Naive thymus-derived CD4-positive, alpha-beta T cell (primary cell): ENCODE data around the gene TSPAN31. TPM values are rescaled to one million over a fixed set of nuclear protein-coding genes. Genes with fewer than 3 reads are reported as not detected.
"Not testable (repeated sequence)": the region's sequence is repeated elsewhere in the genome, so short reads cannot be mapped to it uniquely, and the experiment has no call there.

ENCODE experiments used
- ATAC-seq: fragments of 150-1000 bp; cut with Tn5 transposase; 2 replicates; pipeline ENCODE4 v1.10.0; 2021; ENCODE audit warnings: mild to moderate bottlenecking, moderate library complexity
- CTCF ChIA-PET: fragments of 350-600 bp; sonication (Branson Sonifier 250); formaldehyde crosslinking; loops from one replicate; lab custom pipeline; 2021; ENCODE audit warnings: antibody characterized with exemption; lab: Charles Lee
- POLR2A ChIA-PET: fragments of 350-600 bp; sonication (Branson Sonifier 250); formaldehyde crosslinking; loops from one replicate; lab custom pipeline; 2021; ENCODE audit warnings: antibody characterized with exemption, inconsistent platforms; lab: Charles Lee
- DNase-seq, 9 donors: peaks; one replicate each; pipeline versions ENCODE4 v3.0.0 to v3.0.0-alpha.2; 2020 to 2022; ENCODE audit warnings: mixed read lengths in 1 of 9
- H3K27ac ChIP-seq: one replicate; pipeline ENCODE4 v1.7.0; 2013; ENCODE audit warnings: mild to moderate bottlenecking, low read depth, low read length, moderate library complexity
- H3K27me3 ChIP-seq, 2 donors: one replicate each; pipeline ENCODE4 v1.7.0; 2013; ENCODE audit warnings: low read length in 2 of 2, mild to moderate bottlenecking in 2 of 2, moderate library complexity in 2 of 2; ENCODE audit not compliant: control insufficient read depth in 2 of 2, insufficient read depth in 2 of 2
- H3K36me3 ChIP-seq, 3 experiments: 1 replicate in 2 of 3; 2 replicates in 1 of 3; pipeline ENCODE4 v1.7.0; 2013; ENCODE audit warnings: low read length in 3 of 3, mild to moderate bottlenecking in 3 of 3, moderate library complexity in 1 of 3; ENCODE audit not compliant: insufficient read depth in 3 of 3, control insufficient read depth in 2 of 3
- H3K4me1 ChIP-seq, 2 donors: one replicate each; pipeline ENCODE4 v1.7.0; 2013; ENCODE audit warnings: low read length in 2 of 2, mild to moderate bottlenecking in 2 of 2, moderate library complexity in 1 of 2; ENCODE audit not compliant: control insufficient read depth in 2 of 2, insufficient read depth in 2 of 2
- H3K4me3 ChIP-seq: 2 replicates; pipeline ENCODE4 v1.7.0; 2013; ENCODE audit warnings: mild to moderate bottlenecking, low read length
- H3K9me3 ChIP-seq, 3 experiments: 1 replicate in 2 of 3; 2 replicates in 1 of 3; pipeline ENCODE4 v1.7.0; 2013; ENCODE audit warnings: low read length in 3 of 3; ENCODE audit not compliant: control insufficient read depth in 2 of 3
- H3K27ac Mint-ChIP-seq, 9 donors: one replicate each; pipeline ENCODE4 v1.8.0; 2020 to 2022; ENCODE audit warnings: mixed read lengths in 9 of 9, mild to moderate bottlenecking in 8 of 9, moderate library complexity in 5 of 9, inconsistent platforms in 2 of 9
- H3K27me3 Mint-ChIP-seq, 5 donors: one replicate each; pipeline ENCODE4 v1.8.0; 2021 to 2022; ENCODE audit warnings: mixed read lengths in 5 of 5, mild to moderate bottlenecking in 1 of 5
- H3K36me3 Mint-ChIP-seq, 5 donors: one replicate each; pipeline ENCODE4 v1.8.0; 2020 to 2022; ENCODE audit warnings: mixed read lengths in 5 of 5, mild to moderate bottlenecking in 3 of 5, inconsistent platforms in 1 of 5
- H3K4me1 Mint-ChIP-seq, 7 donors: one replicate each; pipeline ENCODE4 v1.8.0; 2020 to 2022; ENCODE audit warnings: mixed read lengths in 7 of 7, mild to moderate bottlenecking in 3 of 7, inconsistent platforms in 1 of 7
- H3K4me3 Mint-ChIP-seq, 10 donors: one replicate each; pipeline ENCODE4 v1.8.0; 2020 to 2022; ENCODE audit warnings: mild to moderate bottlenecking in 10 of 10, mixed read lengths in 10 of 10, moderate library complexity in 6 of 10, inconsistent platforms in 2 of 10
- H3K9me3 Mint-ChIP-seq, 11 donors: one replicate each; pipeline ENCODE4 v1.8.0; 2020 to 2022; ENCODE audit warnings: mixed read lengths in 11 of 11, mild to moderate bottlenecking in 4 of 11, inconsistent platforms in 1 of 11, moderate library complexity in 1 of 11
- intact Hi-C, 2 donors: fragments of 100-400 bp; cut with micrococcal nuclease; formaldehyde crosslinking; loops; one replicate each; pipeline ENCODE4 v1.15.1; 2023
- polyA plus RNA-seq, 2 donors: library from polyadenylated mRNA; unstranded; fragments of 300-500 nt; fragmentation: Illumina TruSeq; gene quantifications; one replicate each; pipeline ENCODE4 v1.2.3, GENCODE V29; 2021
- total RNA-seq, 6 experiments: library from RNA in 5 of 6; stranded (reverse) in 5 of 6; gene quantifications; 1 replicate in 5 of 6; 2 replicates in 1 of 6; pipeline ENCODE4 v1.2.3 and lab custom pipeline; 2021 to 2026

Gene TSPAN31
- total and polyA plus RNA-seq, 7 experiments from 2014 or later, result 12.3 to 50.5 (median 23.2) TPM

DNA sequence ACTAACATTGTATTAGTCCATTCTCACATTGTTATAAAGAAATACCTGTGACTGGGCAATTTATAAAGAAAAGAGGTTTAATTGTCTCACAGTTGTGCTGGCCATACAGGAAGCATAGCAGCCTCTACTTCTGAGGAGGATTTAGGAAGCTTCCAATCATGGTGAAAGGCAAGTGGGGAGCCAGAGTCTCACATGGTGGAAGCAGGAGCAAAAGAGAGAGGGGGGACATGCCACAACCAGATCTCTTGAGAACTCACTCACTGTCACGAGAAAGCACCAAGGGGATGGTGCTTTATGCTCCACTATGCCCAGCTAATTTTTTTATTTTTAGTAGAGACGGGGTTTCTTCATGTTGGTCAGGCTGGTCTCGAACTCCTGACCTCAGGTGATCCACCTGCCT lies 37.6 kb upstream of the TSPAN31 start:
- Mint-ChIP-seq H3K4me1 (peaks cover 3 to 12% (median 8%) of the 10 kb centered on the region in 7 donors), H3K27ac (peak overlapping the region in 1 of 9 donors; percentile 45), H3K4me3 (no peak overlapping the region), H3K9me3 (peaks cover 0 to 19% (median 6%) of the 10 kb centered on the region in 11 donors), H3K27me3 (no peaks in the 10 kb centered on the region), H3K36me3 (peaks cover 10 to 58% (median 51%) of the 10 kb centered on the region in 5 donors)
- ATAC-seq (no peak), DNase-seq (no peak)
- ChIA-PET POLR2A (interaction anchor here (0.6 to 0.7 kb wide), 2 partner anchors 9 to 247 kb away, joined by 3 read pairs; no protein-coding TSS in a partner anchor), CTCF (interaction anchor here (0.6 kb wide), 1 partner anchor 72 kb away, joined by 3 read pairs; no protein-coding TSS in a partner anchor)
- peaks cover 0 to 41% (median 9%) of the 10 kb centered on the region in 3 experiments for H3K36me3 ChIP-seq
- H3K27me3 ChIP-seq, result no peaks in the 10 kb centered on the region
- intact Hi-C loops, result no loop called here
- H3K9me3 ChIP-seq, result peaks cover 0 to 4% (median 0%) of the 10 kb centered on the region in 3 experiments
- H3K4me1 ChIP-seq, result peaks cover 0 to under 1% of the 10 kb centered on the region in 2 donors
- H3K4me3 ChIP-seq, result no peak overlapping the region
- H3K27ac ChIP-seq, result no peak overlapping the region

DNA sequence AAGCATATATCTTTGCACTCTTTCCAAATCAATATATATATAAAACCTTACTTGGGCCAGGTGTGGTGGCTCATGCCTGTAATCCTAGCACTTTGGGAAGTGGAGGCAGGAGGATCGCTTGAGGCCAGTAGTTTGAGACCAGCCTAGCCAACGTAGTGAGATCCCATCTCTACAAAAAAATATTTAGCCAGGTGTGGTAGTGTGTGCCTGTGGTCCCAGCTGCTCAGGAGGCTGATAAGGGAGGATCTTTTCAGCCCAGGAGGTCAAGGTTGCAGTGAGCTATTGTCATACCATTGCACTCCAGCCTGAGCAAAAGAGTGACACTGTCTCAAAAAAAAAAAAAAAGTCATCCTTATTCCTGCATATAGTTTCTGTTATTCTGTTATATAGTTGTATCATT lies 36.5 kb upstream of the TSPAN31 start:
- no peaks in the 10 kb centered on the region for H3K4me1 ChIP-seq
- ChIA-PET POLR2A (no interaction called here), CTCF (no interaction called here)
- intact Hi-C loops, result no loop called here
- H3K36me3 ChIP-seq, result peaks cover 0 to 35% (median 9%) of the 10 kb centered on the region in 3 experiments
- peaks cover 0 to 12% (median 8%) of the 10 kb centered on the region in 7 donors for H3K4me1 Mint-ChIP-seq
- H3K27ac ChIP-seq, result no peak overlapping the region
- H3K4me3 ChIP-seq, result no peak overlapping the region
- DNase-seq (no peak), ATAC-seq (no peak)
- H3K36me3 Mint-ChIP-seq, result peaks cover 4 to 52% (median 40%) of the 10 kb centered on the region in 5 donors
- peaks cover 0 to 12% (median 3%) of the 10 kb centered on the region in 11 donors for H3K9me3 Mint-ChIP-seq
- no peaks in the 10 kb centered on the region for H3K27me3 Mint-ChIP-seq
- H3K4me3 Mint-ChIP-seq, result no peak overlapping the region
- H3K9me3 ChIP-seq, result peaks cover 0 to 2% (median 0%) of the 10 kb centered on the region in 3 experiments
- H3K27ac Mint-ChIP-seq, result no peak overlapping the region
- H3K27me3 ChIP-seq, result no peaks in the 10 kb centered on the region

GRCh38 chr12:57712701-57713100 lies 32.1 kb upstream of the TSPAN31 start:
- Mint-ChIP-seq H3K27ac (peak overlapping the region in 2 of 9 donors; percentile 5 to 32), H3K36me3 (peaks cover 3 to 27% (median 19%) of the 10 kb centered on the region in 5 donors), H3K9me3 (no peaks in the 10 kb centered on the region), H3K27me3 (no peaks in the 10 kb centered on the region), H3K4me3 (no peak overlapping the region), H3K4me1 (peaks cover 0 to 10% (median 7%) of the 10 kb centered on the region in 7 donors)
- no peak for DNase-seq
- intact Hi-C loops, result no loop called here
- Histone ChIP-seq H3K27me3 (no peaks in the 10 kb centered on the region), H3K4me1 (no peaks in the 10 kb centered on the region), H3K4me3 (no peak overlapping the region), H3K36me3 (peaks cover 7 to 48% (median 14%) of the 10 kb centered on the region in 3 experiments), H3K9me3 (no peaks in the 10 kb centered on the region), H3K27ac (no peak overlapping the region)
- POLR2A ChIA-PET, result interaction anchor here (1.3 kb wide), 1 partner anchor 14 kb away, joined by 3 read pairs; no protein-coding TSS in a partner anchor
- ATAC-seq, result no peak
- CTCF ChIA-PET, result no interaction called here

DNA sequence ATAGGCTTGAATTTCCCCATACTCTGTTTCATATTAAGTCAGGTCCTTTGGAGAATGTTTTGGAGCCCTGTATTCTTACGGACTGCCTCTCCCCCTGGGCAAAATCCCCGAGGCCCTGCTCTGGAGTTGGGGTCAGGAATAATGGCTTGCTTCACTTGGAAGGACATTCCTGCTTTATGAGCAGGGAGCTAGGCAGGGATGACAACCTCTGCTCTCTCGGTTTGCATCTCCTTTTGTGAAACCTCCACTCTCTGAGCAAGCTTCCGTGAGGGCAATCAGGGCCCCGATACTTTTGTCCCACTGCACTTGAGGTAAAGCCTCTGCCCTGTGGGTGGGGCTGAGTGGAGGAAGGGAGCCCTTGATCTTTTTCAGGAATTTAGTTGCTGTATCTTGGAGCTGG lies 31.6 kb upstream of the TSPAN31 start:
- intact Hi-C loops, result no loop called here
- no peak for DNase-seq
- Histone ChIP-seq H3K27me3 (no peaks in the 10 kb centered on the region), H3K27ac (no peak overlapping the region), H3K4me1 (no peaks in the 10 kb centered on the region), H3K36me3 (peaks cover 10 to 53% (median 19%) of the 10 kb centered on the region in 3 experiments), H3K9me3 (no peaks in the 10 kb centered on the region), H3K4me3 (no peak overlapping the region)
- Mint-ChIP-seq H3K36me3 (peaks cover 3 to 31% (median 23%) of the 10 kb centered on the region in 5 donors), H3K27me3 (no peaks in the 10 kb centered on the region), H3K4me1 (peaks cover 0 to 10% (median 7%) of the 10 kb centered on the region in 7 donors), H3K27ac (no peak overlapping the region), H3K4me3 (no peak overlapping the region), H3K9me3 (no peaks in the 10 kb centered on the region)
- ChIA-PET POLR2A (interaction anchor here (0.6 to 1.3 kb wide), 2 partner anchors 12 to 13 kb away, joined by 3 read pairs; no protein-coding TSS in a partner anchor), CTCF (no interaction called here)
- no peak for ATAC-seq

- CTCF ChIA-PET, H3K27me3 Mint-ChIP-seq, DNase-seq, ATAC-seq, H3K4me3 ChIP-seq, H3K4me3 Mint-ChIP-seq, H3K4me1 ChIP-seq, H3K27ac ChIP-seq, H3K9me3 ChIP-seq, H3K9me3 Mint-ChIP-seq, H3K4me1 Mint-ChIP-seq, H3K27me3 ChIP-seq, intact Hi-C loops: not testable (repeated sequence)
- POLR2A ChIA-PET, result interaction anchor here (0.6 to 1.2 kb wide), 4 partner anchors 8 to 24 kb away, joined by 3 read pairs; partner anchors contain the start of genes AGAP2 and OS9
- H3K36me3 ChIP-seq, result peaks cover 15 to 69% (median 18%) of the 10 kb centered on the region in 3 experiments
- peak overlapping the region in 2 of 9 donors; percentile 48 to 56 for H3K27ac Mint-ChIP-seq
- H3K36me3 Mint-ChIP-seq, result peaks cover 10 to 42% (median 33%) of the 10 kb centered on the region in 5 donors
Observed at GRCh38 chr12:57715036-57715748, 29.6 kb upstream of the TSPAN31 start.

DNA sequence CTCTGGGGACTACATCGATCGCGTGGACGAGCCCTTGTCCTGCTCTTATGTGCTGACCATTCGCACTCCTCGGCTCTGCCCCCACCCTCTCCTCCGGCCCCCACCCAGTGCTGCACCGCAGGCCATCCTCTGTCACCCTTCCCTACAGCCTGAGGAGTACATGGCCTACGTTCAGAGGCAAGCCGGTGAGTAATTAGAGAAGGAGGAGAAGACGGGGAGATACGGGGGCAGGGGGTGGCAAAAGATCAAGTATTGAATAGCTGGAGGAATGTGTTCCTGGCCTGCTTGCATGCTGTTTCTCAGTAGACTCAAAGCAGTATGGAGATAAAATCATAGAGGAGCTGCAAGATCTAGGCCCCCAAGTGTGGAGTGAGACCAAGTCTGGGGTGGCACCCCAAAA lies 29.1 kb upstream of the TSPAN31 start:
- H3K27ac ChIP-seq, result no peak overlapping the region
- ATAC-seq, result no peak
- H3K4me3 ChIP-seq, result no peak overlapping the region
- Mint-ChIP-seq H3K9me3 (no peaks in the 10 kb centered on the region), H3K4me1 (peaks cover 0 to 8% (median 0%) of the 10 kb centered on the region in 7 donors), H3K27me3 (no peaks in the 10 kb centered on the region), H3K4me3 (no peak overlapping the region), H3K27ac (peak overlapping the region in 2 of 9 donors; percentile 48 to 56), H3K36me3 (peaks cover 10 to 39% (median 32%) of the 10 kb centered on the region in 5 donors)
- no peaks in the 10 kb centered on the region for H3K4me1 ChIP-seq
- peaks cover 15 to 74% (median 18%) of the 10 kb centered on the region in 3 experiments for H3K36me3 ChIP-seq
- DNase-seq, result no peak
- POLR2A ChIA-PET, result interaction anchor here (0.6 to 1.2 kb wide), 5 partner anchors 8 to 29 kb away, joined by 3 to 4 read pairs (median 3); partner anchors contain the start of genes AGAP2 and OS9
- intact Hi-C loops, result no loop called here
- H3K27me3 ChIP-seq, result no peaks in the 10 kb centered on the region
- H3K9me3 ChIP-seq, result no peaks in the 10 kb centered on the region
- CTCF ChIA-PET, result no interaction called here
